Measurements from ENCODE around the gene OTUB2. TPM values are rescaled to one million over a fixed set of nuclear protein-coding genes. Genes with fewer than 3 reads are reported as not detected.

OTUB2 gene
- total RNA-seq, 4 donors from 2014 or later = 0.42 to 0.63 (median 0.52) TPM; not detected in 1

GRCh38 chr14:94051779-94052178 is 25.6 kb downstream of the OTUB2 start:
- 68% methylated on average over 2 of the region's 3 CpGs for WGBS
- DNase-seq (ENCODE audit: extremely low spot score) = peak; percentile 87
- peaks cover 25 to 32% (median 31%) of the 10 kb centered on the region in 4 donors for H3K4me1 ChIP-seq
- no peaks in the 10 kb centered on the region for H3K27me3 ChIP-seq
- H3K4me3 ChIP-seq = no peak overlapping the region
- H3K36me3 ChIP-seq = peaks cover 70 to 100% (median 97%) of the 10 kb centered on the region in 4 donors
- TF ChIP-seq POLR2AphosphoS5 (IDR thresholded peaks at IDR 0.05) (no peak), CTCF (IDR thresholded peaks at IDR 0.05) (no peak), EP300 (IDR thresholded peaks at IDR 0.05) (no peak), POLR2A (IDR thresholded peaks at IDR 0.05; ENCODE audit: low read depth) (no peak)
- H3K9me3 ChIP-seq = no peaks in the 10 kb centered on the region
- peak overlapping the region; percentile 4 to 46 (median 14) for H3K27ac ChIP-seq (replicated peaks in 1 of 4)
- intact Hi-C loops (cut with DNase I) = loop anchor here (2.0 to 5.0 kb wide), 2 partner anchors 23 to 86 kb away; no protein-coding TSS in a partner anchor

DNA sequence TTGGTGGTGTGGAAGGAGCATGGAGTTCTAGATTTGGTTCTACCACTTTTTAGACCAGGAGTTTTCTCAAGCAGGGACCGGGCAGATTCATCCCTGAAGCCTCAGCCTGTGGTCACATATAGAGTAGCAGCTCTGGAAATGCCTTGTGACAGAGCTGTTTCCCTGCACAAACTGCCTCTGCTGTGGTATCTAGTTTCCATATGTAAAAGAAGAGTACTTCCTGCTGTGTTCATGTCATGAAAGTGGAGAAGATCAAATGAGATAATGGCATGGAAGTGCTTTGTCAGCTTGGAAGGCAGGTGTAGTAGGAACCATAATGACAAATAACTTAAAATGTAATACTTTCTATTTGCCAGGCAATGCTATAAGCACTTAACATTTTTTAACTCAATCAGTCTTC is 26.1 kb downstream of the OTUB2 start:
- no peak for TF ChIP-seq CTCF (IDR thresholded peaks at IDR 0.05)
- intact Hi-C loops (cut with DNase I) = loop anchor here (2.0 to 5.0 kb wide), 2 partner anchors 23 to 85 kb away; no protein-coding TSS in a partner anchor

GRCh38 chr14:94052662-94053061 is 26.5 kb downstream of the OTUB2 start:
- Histone ChIP-seq H3K27ac (replicated peaks in 1 of 4) (no peak overlapping the region), H3K27me3 (no peaks in the 10 kb centered on the region), H3K4me3 (no peak overlapping the region), H3K4me1 (peaks cover 30 to 38% (median 32%) of the 10 kb centered on the region in 4 donors), H3K9me3 (no peaks in the 10 kb centered on the region), H3K36me3 (peaks cover 76 to 100% (median 97%) of the 10 kb centered on the region in 4 donors)
- intact Hi-C loops (cut with DNase I) = loop anchor here (2.0 to 5.0 kb wide), 2 partner anchors 22 to 85 kb away; no protein-coding TSS in a partner anchor
- TF ChIP-seq EP300 (IDR thresholded peaks at IDR 0.05) (no peak), POLR2AphosphoS5 (IDR thresholded peaks at IDR 0.05) (no peak), CTCF (IDR thresholded peaks at IDR 0.05) (no peak), POLR2A (IDR thresholded peaks at IDR 0.05; ENCODE audit: low read depth) (no peak)
- peak; percentile 57 for DNase-seq (ENCODE audit: extremely low spot score)
- WGBS = 85% methylated on average over 4 of the region's 4 CpGs

More for the DNA sequence above, 26.1 kb downstream of the OTUB2 start:
- peaks cover 28 to 36% (median 31%) of the 10 kb centered on the region in 4 donors for H3K4me1 ChIP-seq
- no peaks in the 10 kb centered on the region for H3K9me3 ChIP-seq
- WGBS = no CpG with 5 or more reads among the region's 1 CpG
- DNase-seq (ENCODE audit: extremely low spot score) = no peak
- peaks cover 75 to 100% (median 97%) of the 10 kb centered on the region in 4 donors for H3K36me3 ChIP-seq
- H3K27ac ChIP-seq (replicated peaks in 1 of 4) = no peak overlapping the region
- H3K4me3 ChIP-seq = no peak overlapping the region
- no peaks in the 10 kb centered on the region for H3K27me3 ChIP-seq

DNA sequence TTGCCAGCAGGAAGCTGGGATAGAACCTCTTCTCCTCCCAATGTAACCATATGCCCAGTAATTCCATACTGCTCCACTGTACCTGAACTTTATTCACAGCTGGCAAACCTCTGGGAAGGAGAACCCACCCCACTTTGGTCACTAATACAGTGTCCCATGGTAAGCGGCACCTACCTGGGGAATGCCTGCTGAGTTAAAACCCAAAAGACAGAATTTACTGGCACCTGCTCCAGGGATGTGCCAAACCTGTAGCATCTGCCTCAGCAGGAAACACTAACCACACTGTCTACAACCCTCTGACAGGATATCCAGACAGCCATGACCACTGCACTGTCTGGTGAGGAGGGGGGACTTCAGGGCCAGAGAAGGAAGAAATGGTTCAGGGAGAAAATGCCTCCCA is 28.3 kb downstream of the OTUB2 start:
- peak; percentile 66 for DNase-seq (ENCODE audit: extremely low spot score)
- H3K36me3 ChIP-seq = peaks cover 76 to 100% (median 97%) of the 10 kb centered on the region in 4 donors
- no peak overlapping the region for H3K27ac ChIP-seq (replicated peaks in 1 of 4)
- 100% methylated on average over 1 of the region's 1 CpG for WGBS
- no peaks in the 10 kb centered on the region for H3K9me3 ChIP-seq
- H3K27me3 ChIP-seq = no peaks in the 10 kb centered on the region
- intact Hi-C loops (cut with DNase I) = loop anchor here (5.0 kb wide), 1 partner anchor 83 kb away; no protein-coding TSS in a partner anchor
- H3K4me3 ChIP-seq = no peak overlapping the region
- peaks cover 23 to 44% (median 30%) of the 10 kb centered on the region in 4 donors for H3K4me1 ChIP-seq
- TF ChIP-seq CTCF (IDR thresholded peaks at IDR 0.05) (no peak), EP300 (IDR thresholded peaks at IDR 0.05) (no peak), POLR2AphosphoS5 (IDR thresholded peaks at IDR 0.05) (no peak), POLR2A (IDR thresholded peaks at IDR 0.05; ENCODE audit: low read depth) (no peak)

GRCh38 chr14:94054936-94055335 is 28.8 kb downstream of the OTUB2 start:
- intact Hi-C loops (cut with DNase I) = loop anchor here (5.0 kb wide), 1 partner anchor 82 kb away; no protein-coding TSS in a partner anchor

More at GRCh38 chr14:94054936-94055335, 28.8 kb downstream of the OTUB2 start:
- no peaks in the 10 kb centered on the region for H3K9me3 ChIP-seq
- TF ChIP-seq EP300 (IDR thresholded peaks at IDR 0.05) (no peak), POLR2AphosphoS5 (IDR thresholded peaks at IDR 0.05) (no peak), CTCF (IDR thresholded peaks at IDR 0.05) (no peak), POLR2A (IDR thresholded peaks at IDR 0.05; ENCODE audit: low read depth) (no peak)
- 97% methylated on average over 7 of the region's 7 CpGs for WGBS
- H3K4me1 ChIP-seq = peaks cover 21 to 44% (median 34%) of the 10 kb centered on the region in 4 donors
- peak; percentile 39 for DNase-seq (ENCODE audit: extremely low spot score)
- H3K36me3 ChIP-seq = peaks cover 76 to 100% (median 97%) of the 10 kb centered on the region in 4 donors
- H3K4me3 ChIP-seq = no peak overlapping the region
- no peaks in the 10 kb centered on the region for H3K27me3 ChIP-seq
- H3K27ac ChIP-seq (replicated peaks in 1 of 4) = no peak overlapping the region
